ENCODE data around the gene PKP1. TPM values are rescaled to one million over a fixed set of nuclear protein-coding genes. Genes with fewer than 3 reads are reported as not detected.

PKP1 gene
- total RNA-seq, 1 experiment from 2014 or later: not detected

- H3K36me3 ChIP-seq (ENCODE audit: control insufficient read depth, insufficient read depth, low read length): peaks cover 2% of the 10 kb centered on the region; the same call in 1 of the 2 replicates
- H3K4me1 Mint-ChIP-seq (ENCODE audit: low read depth, unreplicated experiment): peaks cover 43% of the 10 kb centered on the region
- BruUV-seq (replicated peaks): no TSS peak
- peak; percentile 59 to 75 for DNase-seq
- ChIA-PET POLR2A (interaction anchor here (0.6 kb wide), 1 partner anchor 135 kb away, joined by 3 read pairs; no protein-coding TSS in a partner anchor), CTCF (interaction anchor here (0.6 to 1.6 kb wide), 3 partner anchors 9 to 122 kb away, joined by 5 to 6 read pairs (median 5); no protein-coding TSS in a partner anchor)
- H3K4me3 Mint-ChIP-seq (ENCODE audit: unreplicated experiment): peak overlapping the region; percentile 56
- intact Hi-C loops (cut with micrococcal nuclease; ENCODE audit: unreplicated experiment): no loop called here
- H3K27ac Mint-ChIP-seq (ENCODE audit: unreplicated experiment): peak overlapping the region; percentile 95
- H3K4me1 ChIP-seq: peaks cover 43% of the 10 kb centered on the region
- no peaks in the 10 kb centered on the region for H3K9me3 ChIP-seq
- peaks cover 4% of the 10 kb centered on the region for H3K27me3 Mint-ChIP-seq (ENCODE audit: insufficient read depth, unreplicated experiment)
- peak; percentile 29 to 44 for TF ChIP-seq CTCF (IDR thresholded peaks at IDR 0.05; ENCODE audit: insufficient read depth in 1 of 2, low read depth in 1 of 2, low read length in 1 of 2, severe bottlenecking in 1 of 2, unreplicated experiment in 1 of 2)
- H3K4me3 ChIP-seq (ENCODE audit: low read depth, low read length): no peak overlapping the region
- peaks cover 30% of the 10 kb centered on the region for H3K36me3 Mint-ChIP-seq (ENCODE audit: insufficient read depth, unreplicated experiment)
- H3K27me3 ChIP-seq (replicated peaks; ENCODE audit: control insufficient read depth, insufficient read depth, low read length): no peaks in the 10 kb centered on the region
- no peaks in the 10 kb centered on the region for H3K9me3 Mint-ChIP-seq (ENCODE audit: unreplicated experiment)
These were observed 93.4 kb downstream of the PKP1 start for GRCh38 chr1:201376464-201377374.

GRCh38 chr1:201377611-201378092, 94.3 kb downstream of the PKP1 start, which contains the start of gene TNNT2:
TSS of gene TNNT2 (minus strand) at chr1:201377680. CDS start at chr1:201373254, 4,426 bp downstream.
- no peak for DNase-seq
- Histone ChIP-seq H3K9me3 (no peaks in the 10 kb centered on the region), H3K4me1 (peaks cover 43% of the 10 kb centered on the region), H3K27me3 (replicated peaks; ENCODE audit: control insufficient read depth, insufficient read depth, low read length) (no peaks in the 10 kb centered on the region), H3K4me3 (ENCODE audit: low read depth, low read length) (no peak within 1 kb of the TSS), H3K36me3 (ENCODE audit: control insufficient read depth, insufficient read depth, low read length) (peaks cover 3% of the 10 kb centered on the region; the same call in 1 of the 2 replicates)
- ChIA-PET CTCF (no interaction called here), POLR2A (no interaction called here)
- TF ChIP-seq CTCF (IDR thresholded peaks at IDR 0.05; ENCODE audit: insufficient read depth in 1 of 2, low read depth in 1 of 2, low read length in 1 of 2, severe bottlenecking in 1 of 2, unreplicated experiment in 1 of 2): no peak
- Mint-ChIP-seq H3K4me1 (ENCODE audit: low read depth, unreplicated experiment) (peaks cover 36% of the 10 kb centered on the region), H3K9me3 (ENCODE audit: unreplicated experiment) (no peaks in the 10 kb centered on the region), H3K36me3 (ENCODE audit: insufficient read depth, unreplicated experiment) (peaks cover 30% of the 10 kb centered on the region), H3K27me3 (ENCODE audit: insufficient read depth, unreplicated experiment) (no peaks in the 10 kb centered on the region), H3K27ac (ENCODE audit: unreplicated experiment) (peak within 1 kb of the TSS; percentile 95), H3K4me3 (ENCODE audit: unreplicated experiment) (peak within 1 kb of the TSS; percentile 56)
- no TSS peak for BruUV-seq (replicated peaks)
- intact Hi-C loops (cut with micrococcal nuclease; ENCODE audit: unreplicated experiment): no loop called here

DNA sequence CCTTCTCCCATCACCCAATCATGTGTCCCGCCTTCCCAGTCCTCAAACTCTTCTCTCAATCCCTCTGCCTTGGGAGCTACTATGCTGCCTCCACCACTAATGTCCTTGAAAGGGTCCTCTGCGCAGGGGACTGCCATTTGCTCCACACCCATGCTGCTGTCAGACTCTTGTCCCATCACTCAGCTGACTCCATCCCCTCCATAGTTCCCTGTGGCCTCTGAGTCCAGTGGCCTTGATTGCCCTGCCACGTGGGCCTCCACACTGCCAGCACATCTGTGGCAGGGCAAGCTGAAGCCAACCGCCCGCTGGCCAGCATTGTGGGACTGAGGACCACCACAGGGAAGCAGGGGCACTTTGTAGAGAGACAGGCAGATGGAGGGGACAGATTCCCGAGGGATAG, 95.5 kb downstream of the PKP1 start:
- Mint-ChIP-seq H3K27ac (ENCODE audit: unreplicated experiment) (peak overlapping the region; percentile 40), H3K4me3 (ENCODE audit: unreplicated experiment) (no peak overlapping the region), H3K36me3 (ENCODE audit: insufficient read depth, unreplicated experiment) (peaks cover 36% of the 10 kb centered on the region), H3K27me3 (ENCODE audit: insufficient read depth, unreplicated experiment) (no peaks in the 10 kb centered on the region), H3K9me3 (ENCODE audit: unreplicated experiment) (no peaks in the 10 kb centered on the region), H3K4me1 (ENCODE audit: low read depth, unreplicated experiment) (peaks cover 36% of the 10 kb centered on the region)
- no peak for DNase-seq
- Histone ChIP-seq H3K27me3 (replicated peaks; ENCODE audit: control insufficient read depth, insufficient read depth, low read length) (no peaks in the 10 kb centered on the region), H3K4me1 (peaks cover 43% of the 10 kb centered on the region), H3K4me3 (ENCODE audit: low read depth, low read length) (no peak overlapping the region), H3K9me3 (no peaks in the 10 kb centered on the region), H3K36me3 (ENCODE audit: control insufficient read depth, insufficient read depth, low read length) (peaks cover 6% of the 10 kb centered on the region; the same call in 1 of the 2 replicates)
- no TSS peak for BruUV-seq (replicated peaks)
- CTCF ChIA-PET: interaction anchor here (1.2 kb wide), 1 partner anchor 31 kb away, joined by 4 read pairs; no protein-coding TSS in a partner anchor
- intact Hi-C loops (cut with micrococcal nuclease; ENCODE audit: unreplicated experiment): no loop called here
- no peak for TF ChIP-seq CTCF (IDR thresholded peaks at IDR 0.05; ENCODE audit: insufficient read depth in 1 of 2, low read depth in 1 of 2, low read length in 1 of 2, severe bottlenecking in 1 of 2, unreplicated experiment in 1 of 2)
- POLR2A ChIA-PET: no interaction called here
